ENCODE results near the gene SCAMP1.

GRCh38 chr5:78509884-78510769 is 149.7 kb downstream of the SCAMP1 start:
- peak; percentile 53 for TF ChIP-seq CTCF (tag by site-specific recombination; IDR thresholded peaks at IDR 0.05)
- TF ChIP-seq ZBTB7A (tag by site-specific recombination; IDR thresholded peaks at IDR 0.05; ENCODE audit: low read depth), result no peak
- no peak for TF ChIP-seq HOXD13 (CRISPR knock-in tag; IDR thresholded peaks at IDR 0.05; ENCODE audit: borderline replicate concordance)
- TF ChIP-seq ZNF112 (tag by site-specific recombination; IDR thresholded peaks at IDR 0.05), result no peak
- TF ChIP-seq TCF7L2 (IDR thresholded peaks at IDR 0.05; ENCODE audit: borderline replicate concordance, low read depth, low read length), result no peak
- TF ChIP-seq REST (tag by site-specific recombination; IDR thresholded peaks at IDR 0.05), result no peak
- TF ChIP-seq ZNF223 (tag by site-specific recombination; IDR thresholded peaks at IDR 0.05), result no peak
- no peak for TF ChIP-seq HOXA7 (CRISPR knock-in tag; IDR thresholded peaks at IDR 0.05; ENCODE audit: borderline replicate concordance)
- no peak for TF ChIP-seq ZNF837 (tag by site-specific recombination; IDR thresholded peaks at IDR 0.05)
